B cell (primary cell): ENCODE results near the gene MAG. TPM values are rescaled to one million over a fixed set of nuclear protein-coding genes. Genes with fewer than 3 reads are reported as not detected.

Experiments used
- ATAC-seq: fragments of 200-7000 bp; cut with Tn5 transposase; one replicate; pipeline ENCODE4 v1.10.0; 2021; ENCODE audit warnings: low read depth, mild to moderate bottlenecking, moderate number of reproducible peaks, moderate library complexity
- CTCF ChIA-PET: fragments of 350-600 bp; sonication (Branson Sonifier 250); formaldehyde crosslinking; loops from one replicate; lab custom pipeline; 2021; ENCODE audit warnings: antibody characterized with exemption, inconsistent platforms; lab: Charles Lee
- POLR2A ChIA-PET: fragments of 350-600 bp; sonication (Branson Sonifier 250); formaldehyde crosslinking; loops from one replicate; lab custom pipeline; 2021; ENCODE audit warnings: antibody characterized with exemption; lab: Charles Lee
- DNase-seq: peaks from one replicate; pipeline ENCODE4 v3.0.0; 2013
- H2AFZ ChIP-seq: 2 replicates; pipeline ENCODE4 v1.6.1; 2012; ENCODE audit warnings: mild to moderate bottlenecking, low read depth, low read length; ENCODE audit not compliant: insufficient read depth, poor library complexity, severe bottlenecking
- H3K27ac ChIP-seq, 2 donors: 1 replicate in 1 of 2; 2 replicates in 1 of 2; pipeline ENCODE4 v1.5.1; 2012 to 2013; ENCODE audit warnings: low read length in 2 of 2, mild to moderate bottlenecking in 2 of 2, moderate library complexity in 1 of 2
- H3K27me3 ChIP-seq, 4 experiments: fragments of 200-600 bp in 1 of 4; sonication (generic) in 1 of 4; replicated peaks in 1 of 4; 1 replicate in 2 of 4; 2 replicates in 2 of 4; pipeline versions ENCODE4 v1.6.1 to v1.7.0; 2013 to 2016; ENCODE audit warnings: low read length in 3 of 4, mild to moderate bottlenecking in 2 of 4, mixed read lengths in 1 of 4, moderate library complexity in 1 of 4; ENCODE audit not compliant: insufficient read depth in 4 of 4, control insufficient read depth in 3 of 4; ENCODE audit errors: control extremely low read depth in 1 of 4
- H3K36me3 ChIP-seq, 2 experiments: replicated peaks in 1 of 2; 1 replicate in 1 of 2; 2 replicates in 1 of 2; pipeline versions ENCODE4 v1.6.1 to v1.7.1; 2013; ENCODE audit warnings: low read length in 1 of 2; ENCODE audit not compliant: insufficient read depth in 2 of 2, control insufficient read depth in 1 of 2; ENCODE audit errors: control extremely low read depth in 1 of 2, extremely low read depth in 1 of 2
- H3K4me1 ChIP-seq, 2 donors: fragments of 200-600 bp in 1 of 2; sonication (generic) in 1 of 2; 1 replicate in 1 of 2; 2 replicates in 1 of 2; pipeline versions ENCODE4 v1.5.1 to v1.6.1; 2013 to 2017; ENCODE audit warnings: low read length in 2 of 2; ENCODE audit not compliant: control insufficient read depth in 2 of 2, insufficient read depth in 2 of 2
- H3K4me2 ChIP-seq: replicated peaks from 2 replicates; pipeline ENCODE3; 2012; ENCODE audit warnings: mild to moderate bottlenecking, low read depth, low read length; ENCODE audit not compliant: poor library complexity, severe bottlenecking
- H3K4me3 ChIP-seq, 5 experiments: fragments of 200-600 bp in 1 of 5; sonication (generic) in 1 of 5; 1 replicate in 3 of 5; 2 replicates in 2 of 5; pipeline versions ENCODE4 v1.5.1 to v1.7.0; 2011 to 2016; ENCODE audit warnings: low read length in 4 of 5, mild to moderate bottlenecking in 4 of 5, low read depth in 2 of 5, control low read depth in 1 of 5, moderate library complexity in 1 of 5; ENCODE audit not compliant: insufficient read depth in 1 of 5; ENCODE audit errors: control extremely low read depth in 1 of 5, extremely low read depth in 1 of 5
- H3K79me2 ChIP-seq: fragments of 200-600 bp; sonication (generic); one replicate; pipeline ENCODE4 v1.6.0; 2016; ENCODE audit warnings: low read length; ENCODE audit not compliant: control insufficient read depth, insufficient read depth
- H3K9ac ChIP-seq: fragments of 200-600 bp; sonication (generic); 2 replicates; pipeline ENCODE4 v1.6.1; 2017; ENCODE audit warnings: mild to moderate bottlenecking, low read length, moderate library complexity
- H3K9me3 ChIP-seq, 3 donors: one replicate each; pipeline versions ENCODE4 v1.6.1 to v1.7.1; 2013; ENCODE audit warnings: low read length in 2 of 3; ENCODE audit not compliant: control insufficient read depth in 2 of 3, insufficient read depth in 1 of 3; ENCODE audit errors: control extremely low read depth in 1 of 3
- H4K20me1 ChIP-seq: 2 replicates; pipeline ENCODE4 v1.6.0; 2012; ENCODE audit warnings: mild to moderate bottlenecking, low read length; ENCODE audit not compliant: insufficient read depth, control insufficient read depth, poor library complexity, severe bottlenecking
- H3K27ac Mint-ChIP-seq: one replicate; pipeline ENCODE4 v1.8.0; 2021; ENCODE audit warnings: mixed read lengths
- H3K27me3 Mint-ChIP-seq: one replicate; pipeline ENCODE4 v1.8.0; 2021; ENCODE audit warnings: mixed read lengths
- H3K4me1 Mint-ChIP-seq: one replicate; pipeline ENCODE4 v1.8.0; 2021; ENCODE audit warnings: mixed read lengths
- H3K4me3 Mint-ChIP-seq: one replicate; pipeline ENCODE4 v1.8.0; 2021; ENCODE audit warnings: mixed read lengths
- H3K9me3 Mint-ChIP-seq: one replicate; pipeline ENCODE4 v1.8.0; 2022; ENCODE audit warnings: mixed read lengths; ENCODE audit not compliant: insufficient read depth
- EZH2 ChIP-seq: IDR thresholded peaks from 2 replicates; pipeline ENCODE4 v1.6.1; 2012; ENCODE audit warnings: borderline replicate concordance, low read depth, mild to moderate bottlenecking, moderate library complexity, low read length; ENCODE audit not compliant: insufficient read depth, poor library complexity, severe bottlenecking
- WGBS: methylation state at CpG from one replicate; pipeline ENCODE4 v1.1.5; 2013; ENCODE audit warnings: missing lambda C conversion rate; ENCODE audit not compliant: insufficient coverage; 5-methylcytosine and 5-hydroxymethylcytosine counted together
- intact Hi-C: fragments of 100-400 bp; cut with micrococcal nuclease; formaldehyde crosslinking; loops from one replicate; pipeline ENCODE4 v1.10.0; 2022
- polyA plus RNA-seq: library from polyadenylated mRNA; depleted of rRNA; stranded (reverse); fragments of >200 nt; gene quantifications from 2 replicates; pipeline ENCODE4 v1.2.3, GENCODE V29; 2012
- total RNA-seq, 2 donors: library from RNA; stranded (reverse); fragments of 120-200 nt in 1 of 2; gene quantifications; 1 replicate in 1 of 2; 2 replicates in 1 of 2; pipeline versions ENCODE4 v1.2.3 to v1.2.4, GENCODE V29; 2013 to 2022
- TF ChIP-seq, protein P1 (sequence below): fragments of 200-600 bp; IDR thresholded peaks from one replicate; pipeline ENCODE4 v1.8.0; 2022; ENCODE audit warnings: antibody characterized with exemption, mild to moderate bottlenecking

MAG gene
- total and polyA plus RNA-seq, 2 donors (not counting 1 experiment from before 2014, with no cell fraction given) = 0.12 to 0.58 TPM

DNA sequence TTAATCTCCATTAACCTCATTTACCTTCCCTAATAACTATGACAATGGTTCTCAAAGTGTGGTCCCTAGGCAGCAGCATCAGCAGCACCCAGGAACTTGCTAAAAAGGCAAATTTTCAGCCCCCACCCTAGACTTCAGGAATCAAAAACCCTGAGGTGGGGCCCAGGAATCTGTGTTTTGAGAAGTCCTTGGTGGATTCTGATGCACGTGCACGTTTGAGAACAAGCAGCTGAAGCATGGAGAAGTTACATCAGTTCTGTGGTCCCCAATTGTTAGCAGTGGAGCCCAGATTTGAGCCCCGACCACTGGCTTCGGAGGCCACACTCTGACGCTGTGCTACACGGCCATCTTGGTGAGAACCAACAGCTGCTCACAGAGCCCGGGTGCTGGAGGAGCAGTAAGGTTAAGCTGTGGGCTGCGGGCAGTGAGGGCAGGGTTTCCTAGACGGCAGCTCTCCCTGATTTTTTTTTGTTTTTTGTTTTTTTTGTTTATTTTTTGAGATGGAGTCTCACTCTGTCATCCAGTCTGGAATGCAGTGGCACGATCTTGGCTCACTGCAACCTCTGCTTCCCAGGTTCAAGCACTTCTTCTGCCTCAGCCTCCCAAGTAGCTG lies 23.0 kb downstream of the MAG start:
- no peaks in the 10 kb centered on the region for H4K20me1 ChIP-seq
- no peak overlapping the region for H3K4me2 ChIP-seq
- no peak for ATAC-seq
- DNase-seq = no peak
- H3K4me3 ChIP-seq = no peak overlapping the region
- intact Hi-C loops = no loop called here
- H3K27ac ChIP-seq = no peak overlapping the region
- H3K9ac ChIP-seq = no peak overlapping the region
- H3K36me3 ChIP-seq = no peaks in the 10 kb centered on the region
- H3K4me1 ChIP-seq = peaks cover 60 to 86% of the 10 kb centered on the region in 2 donors
- H2AFZ ChIP-seq = no peak overlapping the region
- Mint-ChIP-seq H3K27me3 (no peaks in the 10 kb centered on the region), H3K4me1 (peaks cover 62% of the 10 kb centered on the region), H3K27ac (peak overlapping the region; percentile 20), H3K9me3 (no peaks in the 10 kb centered on the region), H3K4me3 (no peak overlapping the region)
- H3K9me3 ChIP-seq = no peaks in the 10 kb centered on the region
- ChIA-PET POLR2A (interaction anchor here (8.3 kb wide), 1 partner anchor 16 kb away, joined by 106 read pairs; the partner anchor contains the start of gene CD22), CTCF (interaction anchor here (0.6 to 2.6 kb wide), 10 partner anchors 9 to 472 kb away, joined by 3 to 13 read pairs (median 8); no protein-coding TSS in a partner anchor)
- no peak for TF ChIP-seq EZH2
- TF ChIP-seq, protein P1, sequence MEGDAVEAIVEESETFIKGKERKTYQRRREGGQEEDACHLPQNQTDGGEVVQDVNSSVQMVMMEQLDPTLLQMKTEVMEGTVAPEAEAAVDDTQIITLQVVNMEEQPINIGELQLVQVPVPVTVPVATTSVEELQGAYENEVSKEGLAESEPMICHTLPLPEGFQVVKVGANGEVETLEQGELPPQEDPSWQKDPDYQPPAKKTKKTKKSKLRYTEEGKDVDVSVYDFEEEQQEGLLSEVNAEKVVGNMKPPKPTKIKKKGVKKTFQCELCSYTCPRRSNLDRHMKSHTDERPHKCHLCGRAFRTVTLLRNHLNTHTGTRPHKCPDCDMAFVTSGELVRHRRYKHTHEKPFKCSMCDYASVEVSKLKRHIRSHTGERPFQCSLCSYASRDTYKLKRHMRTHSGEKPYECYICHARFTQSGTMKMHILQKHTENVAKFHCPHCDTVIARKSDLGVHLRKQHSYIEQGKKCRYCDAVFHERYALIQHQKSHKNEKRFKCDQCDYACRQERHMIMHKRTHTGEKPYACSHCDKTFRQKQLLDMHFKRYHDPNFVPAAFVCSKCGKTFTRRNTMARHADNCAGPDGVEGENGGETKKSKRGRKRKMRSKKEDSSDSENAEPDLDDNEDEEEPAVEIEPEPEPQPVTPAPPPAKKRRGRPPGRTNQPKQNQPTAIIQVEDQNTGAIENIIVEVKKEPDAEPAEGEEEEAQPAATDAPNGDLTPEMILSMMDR = no peak
- WGBS = 89% methylated on average over 10 of the region's 10 CpGs
- H3K79me2 ChIP-seq = peaks cover 57% of the 10 kb centered on the region
- H3K27me3 ChIP-seq = no peaks in the 10 kb centered on the region

DNA sequence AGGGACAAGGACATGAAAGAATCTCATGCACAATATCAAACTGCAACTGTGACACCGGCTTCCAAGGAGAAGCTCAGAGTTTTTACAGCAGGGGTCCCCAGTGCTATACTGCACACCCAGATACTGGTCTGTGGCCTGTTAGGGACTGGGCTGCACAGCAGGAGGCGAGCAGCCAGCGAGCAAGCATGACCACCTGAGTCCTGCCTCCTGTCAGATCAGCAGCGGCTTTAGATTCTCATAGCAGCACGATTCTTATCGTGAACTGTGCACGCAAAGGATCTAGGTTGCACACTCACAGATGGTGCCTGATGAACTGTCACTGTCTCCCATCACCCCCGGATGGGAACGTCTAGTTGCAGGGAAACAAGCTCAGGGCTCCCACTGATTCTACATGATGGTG lies 23.9 kb downstream of the MAG start:
- Mint-ChIP-seq H3K4me3 (peak overlapping the region; percentile 16), H3K9me3 (no peaks in the 10 kb centered on the region), H3K27me3 (no peaks in the 10 kb centered on the region), H3K27ac (peak overlapping the region; percentile 71), H3K4me1 (peaks cover 67% of the 10 kb centered on the region)
- CTCF ChIA-PET = interaction anchor here (0.7 to 2.5 kb wide), 11 partner anchors 9 to 182 kb away, joined by 3 to 13 read pairs (median 8); partner anchors contain the start of gene FFAR1
- intact Hi-C loops = loop anchor here (2.0 kb wide), 1 partner anchor 15 kb away; no protein-coding TSS in a partner anchor
- Histone ChIP-seq H3K4me2 (peak overlapping the region; percentile 8), H3K36me3 (no peaks in the 10 kb centered on the region), H3K9ac (no peak overlapping the region), H3K79me2 (peaks cover 51% of the 10 kb centered on the region), H3K27ac (peak overlapping the region in 1 of 2 donors; percentile 81), H3K4me1 (peaks cover 63 to 88% of the 10 kb centered on the region in 2 donors), H4K20me1 (no peaks in the 10 kb centered on the region), H3K27me3 (no peaks in the 10 kb centered on the region), H2AFZ (no peak overlapping the region), H3K4me3 (no peak overlapping the region), H3K9me3 (no peaks in the 10 kb centered on the region)
- DNase-seq (no peak), ATAC-seq (no peak)
- TF ChIP-seq EZH2 = no peak
- TF ChIP-seq, protein P1 = no peak
- 91% methylated on average over 5 of the region's 9 CpGs for WGBS
- POLR2A ChIA-PET = interaction anchor here (0.6 to 8.3 kb wide), 2 partner anchors 13 to 15 kb away, joined by 12 to 106 read pairs; partner anchors contain the start of gene CD22
